NCI-H526 treated with DMSO at 0.1 percent for 48 hours (cell line): ENCODE results near the gene ABHD1.
A peak's percentile ranks its signal among the peaks of the same experiment; 100 is the strongest.

Experiments used
- DNase-seq: peaks from one replicate; lab custom pipeline; 2025; lab: John Stamatoyannopoulos, UW

ABHD1 gene

GRCh38 chr2:27086724-27087593, 36.7 kb upstream of the ABHD1 start, which contains the start of gene KHK:
Gene KHK, plus strand, starts transcription at chr2:27086772. Its CDS starts 488 bp downstream, at chr2:27087260.
- peak; percentile 20 for DNase-seq

- no peak for DNase-seq
Measured at GRCh38 chr2:27087823-27088410, 35.7 kb upstream of the ABHD1 start.

GRCh38 chr2:27088634-27089033, 35.0 kb upstream of the ABHD1 start:
- DNase-seq = no peak

- DNase-seq = no peak
Measured at GRCh38 chr2:27089111-27089954, 34.3 kb upstream of the ABHD1 start.

- no peak for DNase-seq
Measured at GRCh38 chr2:27091746-27092695, 31.6 kb upstream of the ABHD1 start.

- no peak for DNase-seq
Measured at GRCh38 chr2:27092696-27093429, 30.8 kb upstream of the ABHD1 start.

GRCh38 chr2:27093430-27094352, 29.9 kb upstream of the ABHD1 start:
- no peak for DNase-seq

GRCh38 chr2:27094353-27094984, 29.1 kb upstream of the ABHD1 start:
- no peak for DNase-seq

GRCh38 chr2:27095427-27095744, 28.2 kb upstream of the ABHD1 start:
- DNase-seq = no peak

GRCh38 chr2:27095745-27096651, 27.6 kb upstream of the ABHD1 start:
- peak; percentile 16 for DNase-seq

GRCh38 chr2:27096748-27097297, 26.8 kb upstream of the ABHD1 start:
- no peak for DNase-seq

- no peak for DNase-seq
Measured at GRCh38 chr2:27097341-27097740, 26.3 kb upstream of the ABHD1 start.

- DNase-seq = no peak
Measured at GRCh38 chr2:27099334-27099955, 24.2 kb upstream of the ABHD1 start.

- DNase-seq = no peak
Measured at GRCh38 chr2:27100036-27100435, 23.6 kb upstream of the ABHD1 start.

GRCh38 chr2:27102329-27102728, 21.3 kb upstream of the ABHD1 start:
- DNase-seq = no peak

- DNase-seq = no peak
Measured at GRCh38 chr2:27105981-27106380, 17.6 kb upstream of the ABHD1 start.

GRCh38 chr2:27108221-27108620, 15.4 kb upstream of the ABHD1 start:
- no peak for DNase-seq
